G401.6 (cell line): ENCODE results near the gene GABRR2.

Source experiments
- FAIRE-seq: peaks from 2 replicates; lab custom pipeline; 2012; peaks lifted over from hg19 to GRCh38; lab: Jason Lieb, UNC

The GABRR2 gene

GRCh38 chr6:89290401-89291155, 24.5 kb downstream of the GABRR2 start:
- no peak for FAIRE-seq

DNA sequence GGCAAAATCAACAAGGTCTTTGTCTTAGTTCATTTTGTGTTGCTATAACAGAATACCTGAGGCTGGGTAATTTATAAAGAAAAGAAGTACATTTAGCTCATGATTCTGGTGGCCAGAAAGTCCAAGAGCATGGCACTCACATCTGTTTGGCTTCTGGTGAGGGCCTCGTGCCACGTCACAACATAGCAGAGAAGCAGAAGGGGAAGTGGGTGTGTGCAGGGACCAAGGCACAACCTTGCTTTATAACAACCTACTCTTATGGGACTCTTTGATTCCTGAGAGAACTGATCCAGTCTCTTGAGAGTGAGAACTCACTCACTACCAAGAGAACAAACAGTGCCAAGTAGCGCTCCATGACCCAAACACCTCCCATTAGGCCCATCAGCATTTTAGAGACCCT, 25.4 kb downstream of the GABRR2 start:
- FAIRE-seq: no peak

GRCh38 chr6:89287351-89288028, 27.6 kb downstream of the GABRR2 start:
- no peak for FAIRE-seq

- no peak for FAIRE-seq
These were observed 28.6 kb downstream of the GABRR2 start for GRCh38 chr6:89286516-89286915.

- FAIRE-seq: no peak
These were observed 29.9 kb downstream of the GABRR2 start for GRCh38 chr6:89284963-89285735.

DNA sequence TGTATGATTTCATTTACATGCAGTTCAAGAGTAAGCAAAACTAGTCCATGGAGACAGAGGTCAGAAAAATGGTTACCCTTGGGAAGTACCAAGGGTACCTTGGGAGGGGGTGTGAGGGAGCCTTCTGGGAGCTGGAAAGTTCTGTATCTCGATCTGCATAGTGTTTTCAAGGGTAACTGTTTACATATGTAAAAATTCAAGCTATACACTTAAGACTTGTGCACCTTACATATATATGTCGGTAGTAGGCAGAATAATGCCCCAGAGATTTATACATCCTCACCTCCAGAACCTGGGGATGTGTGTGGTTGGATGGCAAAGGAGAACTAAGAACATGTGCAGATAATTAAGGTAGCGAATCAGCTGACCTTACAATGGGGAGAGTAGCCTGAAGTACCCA, 31.0 kb downstream of the GABRR2 start:
- FAIRE-seq: no peak

DNA sequence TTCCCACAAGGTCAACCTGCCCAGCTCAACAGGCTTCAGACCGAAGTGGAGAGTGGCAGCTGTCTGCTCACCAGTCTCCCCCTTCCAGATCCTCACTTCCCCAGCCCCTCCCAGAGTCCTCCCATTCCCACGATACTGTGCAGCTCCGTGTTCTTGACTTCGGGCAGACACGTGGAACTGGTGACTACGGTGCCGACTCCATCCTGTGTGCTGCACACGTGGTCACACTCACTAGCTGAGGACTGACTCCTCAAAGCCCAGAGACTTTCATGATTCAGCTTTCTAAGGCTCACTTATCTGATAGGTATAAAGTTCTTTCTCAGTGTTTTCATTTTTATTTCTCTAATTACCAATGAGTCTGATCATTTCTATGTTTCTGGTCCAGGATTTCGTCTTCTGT, 32.4 kb downstream of the GABRR2 start:
- FAIRE-seq: no peak

DNA sequence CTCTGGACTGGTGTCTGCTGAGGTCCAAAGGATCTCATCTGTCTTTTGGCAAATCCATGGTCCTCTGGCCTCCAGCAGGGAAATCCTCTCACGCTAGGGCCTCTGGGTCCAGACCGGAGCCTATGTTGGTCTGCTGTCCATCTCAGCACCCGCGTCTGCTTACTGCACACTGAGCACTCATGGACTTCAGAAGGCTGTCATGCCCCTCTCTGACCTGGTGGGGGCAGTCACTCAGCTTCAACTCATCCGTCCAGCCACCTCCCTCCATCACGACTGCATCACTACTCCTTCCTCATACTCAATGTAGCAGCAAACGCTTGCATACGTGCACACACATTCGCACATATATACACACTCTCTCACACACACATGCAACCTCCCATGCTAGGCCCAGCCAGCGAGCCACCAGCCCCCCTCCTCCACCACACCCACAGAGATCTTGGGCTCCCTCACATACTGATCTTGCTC, 33.3 kb downstream of the GABRR2 start:
- FAIRE-seq: no peak

- no peak for FAIRE-seq
These were observed 36.1 kb downstream of the GABRR2 start for GRCh38 chr6:89278956-89279355.

GRCh38 chr6:89275900-89276299, 39.2 kb downstream of the GABRR2 start:
- FAIRE-seq: peak; percentile 95

DNA sequence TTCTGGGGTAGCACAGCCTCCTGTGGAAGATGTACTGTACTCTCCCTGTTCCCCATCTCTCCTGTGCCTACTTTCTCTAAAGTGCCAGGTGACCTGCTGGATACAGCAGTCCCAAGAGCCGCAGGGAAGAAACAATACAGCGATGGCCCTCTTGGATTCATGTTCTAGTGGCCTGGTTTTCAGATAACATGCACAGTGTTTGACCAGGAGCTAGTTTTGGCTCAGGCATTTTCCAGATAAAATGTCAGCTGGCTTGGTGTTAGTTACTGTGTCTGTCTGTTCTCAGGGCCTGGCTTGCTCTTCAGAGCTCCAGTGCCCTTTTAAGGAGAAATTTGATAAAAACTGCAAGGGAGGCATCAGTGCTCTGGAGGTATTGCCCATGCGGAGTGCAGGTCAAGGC, 41.3 kb downstream of the GABRR2 start:
- no peak for FAIRE-seq

- no peak for FAIRE-seq
These were observed 42.5 kb downstream of the GABRR2 start for GRCh38 chr6:89272596-89272995.

- FAIRE-seq: no peak
These were observed 44.0 kb downstream of the GABRR2 start for GRCh38 chr6:89270951-89271721.

GRCh38 chr6:89269981-89270380, 45.1 kb downstream of the GABRR2 start:
- FAIRE-seq: no peak

- no peak for FAIRE-seq
These were observed 45.8 kb downstream of the GABRR2 start for GRCh38 chr6:89269252-89269651.

- FAIRE-seq: no peak
These were observed 46.3 kb downstream of the GABRR2 start for GRCh38 chr6:89268776-89269175.

- FAIRE-seq: no peak
These were observed 47.2 kb downstream of the GABRR2 start for GRCh38 chr6:89267918-89268317.

DNA sequence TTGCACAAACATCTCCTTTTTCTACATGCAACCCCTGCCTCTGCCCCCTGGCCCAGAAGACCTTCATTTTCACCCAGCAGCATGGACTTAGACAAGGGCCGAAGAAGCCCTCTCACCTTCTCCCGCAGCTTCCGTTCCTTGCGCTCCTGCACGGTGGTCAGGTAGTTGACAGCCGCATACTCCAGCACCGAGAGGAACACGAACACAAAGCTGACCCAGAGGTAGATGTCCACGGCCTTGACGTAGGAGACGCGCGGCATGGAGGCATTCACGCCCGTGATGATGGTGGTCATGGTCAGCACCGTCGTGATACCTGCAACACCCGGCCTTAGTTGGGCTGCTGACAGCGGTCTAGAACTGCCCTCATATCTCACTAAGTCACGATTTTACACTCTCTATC, 50.8 kb downstream of the GABRR2 start:
- no peak for FAIRE-seq

GRCh38 chr6:89260832-89261231, 54.3 kb downstream of the GABRR2 start:
- no peak for FAIRE-seq

- no peak for FAIRE-seq
These were observed 54.8 kb downstream of the GABRR2 start for GRCh38 chr6:89260310-89260709.

- no peak for FAIRE-seq
These were observed 56.2 kb downstream of the GABRR2 start for GRCh38 chr6:89258912-89259311.

GRCh38 chr6:89257781-89258180, 57.3 kb downstream of the GABRR2 start:
- FAIRE-seq: no peak
